GM23338 (cell line): ENCODE data around the gene GPR39. TPM values are rescaled to one million over a fixed set of nuclear protein-coding genes. Genes with fewer than 3 reads are reported as not detected.

ENCODE experiments used
- ATAC-seq: fragments of 200-7000 bp; cut with Tn5 transposase; 3 replicates; pipeline ENCODE4 v1.9.1; 2020
- DNase-seq: peaks from one replicate; pipeline ENCODE4 v3.0.0-alpha.2; 2015; ENCODE audit warnings: low spot score
- H2AFZ ChIP-seq: fragments of 200-600 bp; sonication (generic); 2 replicates; pipeline ENCODE4 v1.8.0; 2016; ENCODE audit warnings: antibody characterized with exemption, mild to moderate bottlenecking, moderate library complexity
- H3F3A ChIP-seq: fragments of 200-600 bp; sonication (generic); replicated peaks from 2 replicates; pipeline ENCODE4 v1.8.0; 2017; ENCODE audit warnings: antibody characterized with exemption, mixed run types, low read depth
- H3K27ac ChIP-seq: fragments of 200-600 bp; sonication (generic); 2 replicates; pipeline ENCODE4 v1.6.1; 2016; ENCODE audit warnings: low read depth
- H3K27me3 ChIP-seq: fragments of 200-600 bp; sonication (generic); 2 replicates; pipeline ENCODE4 v1.8.0; 2016; ENCODE audit warnings: mild to moderate bottlenecking, mixed run types, moderate library complexity; ENCODE audit not compliant: insufficient read depth
- H3K36me3 ChIP-seq: fragments of 200-600 bp; sonication (generic); 2 replicates; pipeline ENCODE4 v1.8.0; 2016; ENCODE audit warnings: mild to moderate bottlenecking; ENCODE audit not compliant: insufficient read depth
- H3K4me1 ChIP-seq: fragments of 200-600 bp; sonication (generic); 2 replicates; pipeline ENCODE4 v1.8.0; 2016; ENCODE audit warnings: mild to moderate bottlenecking, moderate library complexity; ENCODE audit not compliant: insufficient read depth
- H3K4me2 ChIP-seq: fragments of 200-600 bp; sonication (generic); 2 replicates; pipeline ENCODE4 v1.7.1; 2017; ENCODE audit warnings: mixed run types
- H3K4me3 ChIP-seq: fragments of 200-600 bp; sonication (generic); 2 replicates; pipeline ENCODE4 v1.6.1; 2016; ENCODE audit warnings: mixed run types
- H3K79me2 ChIP-seq: fragments of 200-600 bp; sonication (generic); replicated peaks from 2 replicates; pipeline ENCODE4 v1.8.0; 2017; ENCODE audit warnings: mild to moderate bottlenecking; ENCODE audit not compliant: insufficient read depth
- H3K9me2 ChIP-seq: fragments of 200-600 bp; sonication (generic); 2 replicates; pipeline ENCODE4 v1.8.0; 2017; ENCODE audit not compliant: insufficient read depth
- H4K20me1 ChIP-seq: fragments of 200-600 bp; sonication (generic); replicated peaks from 2 replicates; pipeline ENCODE4 v1.8.0; 2017; ENCODE audit warnings: mild to moderate bottlenecking; ENCODE audit not compliant: insufficient read depth
- H3K27ac Mint-ChIP-seq: 2 replicates; pipeline ENCODE4 v1.8.0; 2020; ENCODE audit warnings: inconsistent platforms, mild to moderate bottlenecking, moderate library complexity, mixed read lengths
- H3K27me3 Mint-ChIP-seq: 3 replicates; pipeline ENCODE4 v1.8.0; 2022; ENCODE audit warnings: low read depth, mild to moderate bottlenecking, moderate library complexity, mixed read lengths, inconsistent platforms; ENCODE audit not compliant: insufficient read depth, poor library complexity
- H3K36me3 Mint-ChIP-seq: 3 replicates; pipeline ENCODE4 v1.8.0; 2021; ENCODE audit warnings: low read depth, mild to moderate bottlenecking, inconsistent platforms, moderate library complexity, mixed read lengths
- H3K4me1 Mint-ChIP-seq: 3 replicates; pipeline ENCODE4 v1.8.0; 2020; ENCODE audit warnings: mild to moderate bottlenecking, inconsistent platforms, mixed read lengths
- H3K4me3 Mint-ChIP-seq: 3 replicates; pipeline ENCODE4 v1.8.0; 2021; ENCODE audit warnings: moderate library complexity, mild to moderate bottlenecking, inconsistent platforms, mixed read lengths
- H3K9me3 Mint-ChIP-seq: 3 replicates; pipeline ENCODE4 v1.8.0; 2020; ENCODE audit warnings: moderate library complexity, mild to moderate bottlenecking, inconsistent platforms, mixed read lengths
- CREB1 ChIP-seq: fragments of 250-450 bp; sonication (Bioruptor Pico); IDR thresholded peaks from 2 replicates; pipeline ENCODE4 v1.5.0; 2020; ENCODE audit warnings: low read depth, mild to moderate bottlenecking, moderate library complexity
- EZH2 ChIP-seq: fragments of 200-600 bp; sonication (generic); IDR thresholded peaks from one replicate; pipeline ENCODE4 v1.8.0; 2017; ENCODE audit warnings: antibody characterized with exemption, mild to moderate bottlenecking, low read depth; ENCODE audit not compliant: unreplicated experiment
- EZH2phosphoT487 ChIP-seq: fragments of 200-600 bp; sonication (generic); IDR thresholded peaks from one replicate; pipeline ENCODE4 v1.8.1; 2018; ENCODE audit warnings: antibody characterized with exemption; ENCODE audit not compliant: unreplicated experiment
- JUNB ChIP-seq: IDR thresholded peaks from one replicate; pipeline ENCODE4 v1.6.1; 2016; ENCODE audit warnings: antibody characterized with exemption; ENCODE audit not compliant: unreplicated experiment
- NANOG ChIP-seq: IDR thresholded peaks from 2 replicates; pipeline ENCODE4 v1.6.1; 2016; ENCODE audit warnings: antibody characterized with exemption, borderline replicate concordance
- POLR2AphosphoS5 ChIP-seq: IDR thresholded peaks from 2 replicates; pipeline ENCODE4 v1.6.1; 2016; ENCODE audit warnings: antibody characterized with exemption, low read depth
- STAT1 ChIP-seq: IDR thresholded peaks from one replicate; pipeline ENCODE4 v1.6.1; 2016; ENCODE audit warnings: antibody characterized with exemption; ENCODE audit not compliant: unreplicated experiment
- ZNF114 ChIP-seq: fragments of 250-450 bp; sonication (Bioruptor Pico); IDR thresholded peaks from 2 replicates; pipeline ENCODE4 v1.5.0; 2020; ENCODE audit warnings: mild to moderate bottlenecking, moderate library complexity
- ZNF331 ChIP-seq: fragments of 250-450 bp; sonication (Bioruptor Pico); IDR thresholded peaks from 2 replicates; pipeline ENCODE4 v1.5.0; 2020; ENCODE audit warnings: low read depth, mild to moderate bottlenecking, moderate library complexity
- polyA plus RNA-seq: library from polyadenylated mRNA; unstranded; fragments of >200 nt; fragmentation: Nextera tagmentation; extraction: Ambion mirVana; gene quantifications from 2 replicates; pipeline ENCODE4 v1.2.1, GENCODE V29; 2016
- total RNA-seq: library from RNA; depleted of rRNA; stranded (reverse); fragments of >200 nt; shearing (Covaris generic); gene quantifications from 2 replicates; pipeline ENCODE4 v1.2.3, GENCODE V29; 2014
- TF ChIP-seq, protein P1 (sequence below): fragments of 250-450 bp; sonication (Bioruptor Pico); IDR thresholded peaks from 2 replicates; pipeline ENCODE4 v1.5.0; 2020; ENCODE audit warnings: mild to moderate bottlenecking, moderate library complexity
- TF ChIP-seq, protein P2 (sequence below): IDR thresholded peaks from one replicate; pipeline ENCODE4 v1.6.1; 2018; ENCODE audit warnings: antibody characterized with exemption; ENCODE audit not compliant: unreplicated experiment

GPR39 gene
- total and polyA plus RNA-seq, 2 experiments from 2014 or later = 0.55 to 1.9 TPM

GRCh38 chr2:132581591-132581990 is 165.0 kb downstream of the GPR39 start:
- Mint-ChIP-seq H3K4me1 (peaks cover 19% of the 10 kb centered on the region), H3K4me3 (no peak overlapping the region), H3K36me3 (no peaks in the 10 kb centered on the region), H3K27me3 (peaks cover 6% of the 10 kb centered on the region), H3K27ac (no peak overlapping the region), H3K9me3 (no peaks in the 10 kb centered on the region)
- H3K4me1 ChIP-seq = peaks cover 22% of the 10 kb centered on the region
- H3K9me2 ChIP-seq = no peaks in the 10 kb centered on the region
- H2AFZ ChIP-seq = peak overlapping the region; percentile 89
- no peaks in the 10 kb centered on the region for H3F3A ChIP-seq
- H3K27ac ChIP-seq = peak overlapping the region; percentile 16; the same call in 1 of the 2 replicates
- H3K4me3 ChIP-seq = no peak overlapping the region
- H3K79me2 ChIP-seq = no peaks in the 10 kb centered on the region
- ATAC-seq (no peak), DNase-seq (no peak)
- H3K4me2 ChIP-seq = 0 out of 2 replicates have a peak overlapping the region, but pooled peaks have one; percentile 41
- no peaks in the 10 kb centered on the region for H4K20me1 ChIP-seq
- H3K27me3 ChIP-seq = no peaks in the 10 kb centered on the region
- no peaks in the 10 kb centered on the region for H3K36me3 ChIP-seq
- no peak for TF ChIP-seq STAT1
- TF ChIP-seq ZNF331 (CRISPR knock-in tag) = no peak
- no peak for TF ChIP-seq EZH2
- no peak for TF ChIP-seq NANOG
- TF ChIP-seq, protein P1, sequence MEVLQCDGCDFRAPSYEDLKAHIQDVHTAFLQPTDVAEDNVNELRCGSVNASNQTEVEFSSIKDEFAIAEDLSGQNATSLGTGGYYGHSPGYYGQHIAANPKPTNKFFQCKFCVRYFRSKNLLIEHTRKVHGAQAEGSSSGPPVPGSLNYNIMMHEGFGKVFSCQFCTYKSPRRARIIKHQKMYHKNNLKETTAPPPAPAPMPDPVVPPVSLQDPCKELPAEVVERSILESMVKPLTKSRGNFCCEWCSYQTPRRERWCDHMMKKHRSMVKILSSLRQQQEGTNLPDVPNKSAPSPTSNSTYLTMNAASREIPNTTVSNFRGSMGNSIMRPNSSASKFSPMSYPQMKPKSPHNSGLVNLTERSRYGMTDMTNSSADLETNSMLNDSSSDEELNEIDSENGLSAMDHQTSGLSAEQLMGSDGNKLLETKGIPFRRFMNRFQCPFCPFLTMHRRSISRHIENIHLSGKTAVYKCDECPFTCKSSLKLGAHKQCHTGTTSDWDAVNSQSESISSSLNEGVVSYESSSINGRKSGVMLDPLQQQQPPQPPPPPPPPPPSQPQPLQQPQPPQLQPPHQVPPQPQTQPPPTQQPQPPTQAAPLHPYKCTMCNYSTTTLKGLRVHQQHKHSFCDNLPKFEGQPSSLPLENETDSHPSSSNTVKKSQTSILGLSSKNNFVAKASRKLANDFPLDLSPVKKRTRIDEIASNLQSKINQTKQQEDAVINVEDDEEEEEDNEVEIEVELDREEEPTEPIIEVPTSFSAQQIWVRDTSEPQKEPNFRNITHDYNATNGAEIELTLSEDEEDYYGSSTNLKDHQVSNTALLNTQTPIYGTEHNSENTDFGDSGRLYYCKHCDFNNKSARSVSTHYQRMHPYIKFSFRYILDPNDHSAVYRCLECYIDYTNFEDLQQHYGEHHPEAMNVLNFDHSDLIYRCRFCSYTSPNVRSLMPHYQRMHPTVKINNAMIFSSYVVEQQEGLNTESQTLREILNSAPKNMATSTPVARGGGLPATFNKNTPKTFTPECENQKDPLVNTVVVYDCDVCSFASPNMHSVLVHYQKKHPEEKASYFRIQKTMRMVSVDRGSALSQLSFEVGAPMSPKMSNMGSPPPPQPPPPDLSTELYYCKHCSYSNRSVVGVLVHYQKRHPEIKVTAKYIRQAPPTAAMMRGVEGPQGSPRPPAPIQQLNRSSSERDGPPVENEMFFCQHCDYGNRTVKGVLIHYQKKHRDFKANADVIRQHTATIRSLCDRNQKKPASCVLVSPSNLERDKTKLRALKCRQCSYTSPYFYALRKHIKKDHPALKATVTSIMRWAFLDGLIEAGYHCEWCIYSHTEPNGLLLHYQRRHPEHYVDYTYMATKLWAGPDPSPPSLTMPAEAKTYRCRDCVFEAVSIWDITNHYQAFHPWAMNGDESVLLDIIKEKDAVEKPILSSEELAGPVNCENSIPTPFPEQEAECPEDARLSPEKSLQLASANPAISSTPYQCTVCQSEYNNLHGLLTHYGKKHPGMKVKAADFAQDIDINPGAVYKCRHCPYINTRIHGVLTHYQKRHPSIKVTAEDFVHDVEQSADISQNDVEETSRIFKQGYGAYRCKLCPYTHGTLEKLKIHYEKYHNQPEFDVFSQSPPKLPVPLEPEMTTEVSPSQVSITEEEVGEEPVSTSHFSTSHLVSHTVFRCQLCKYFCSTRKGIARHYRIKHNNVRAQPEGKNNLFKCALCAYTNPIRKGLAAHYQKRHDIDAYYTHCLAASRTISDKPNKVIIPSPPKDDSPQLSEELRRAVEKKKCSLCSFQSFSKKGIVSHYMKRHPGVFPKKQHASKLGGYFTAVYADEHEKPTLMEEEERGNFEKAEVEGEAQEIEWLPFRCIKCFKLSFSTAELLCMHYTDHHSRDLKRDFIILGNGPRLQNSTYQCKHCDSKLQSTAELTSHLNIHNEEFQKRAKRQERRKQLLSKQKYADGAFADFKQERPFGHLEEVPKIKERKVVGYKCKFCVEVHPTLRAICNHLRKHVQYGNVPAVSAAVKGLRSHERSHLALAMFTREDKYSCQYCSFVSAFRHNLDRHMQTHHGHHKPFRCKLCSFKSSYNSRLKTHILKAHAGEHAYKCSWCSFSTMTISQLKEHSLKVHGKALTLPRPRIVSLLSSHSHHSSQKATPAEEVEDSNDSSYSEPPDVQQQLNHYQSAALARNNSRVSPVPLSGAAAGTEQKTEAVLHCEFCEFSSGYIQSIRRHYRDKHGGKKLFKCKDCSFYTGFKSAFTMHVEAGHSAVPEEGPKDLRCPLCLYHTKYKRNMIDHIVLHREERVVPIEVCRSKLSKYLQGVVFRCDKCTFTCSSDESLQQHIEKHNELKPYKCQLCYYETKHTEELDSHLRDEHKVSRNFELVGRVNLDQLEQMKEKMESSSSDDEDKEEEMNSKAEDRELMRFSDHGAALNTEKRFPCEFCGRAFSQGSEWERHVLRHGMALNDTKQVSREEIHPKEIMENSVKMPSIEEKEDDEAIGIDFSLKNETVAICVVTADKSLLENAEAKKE (CRISPR knock-in tag) = no peak
- TF ChIP-seq CREB1 (CRISPR knock-in tag) = no peak
- no peak for TF ChIP-seq EZH2phosphoT487
- TF ChIP-seq, protein P2, sequence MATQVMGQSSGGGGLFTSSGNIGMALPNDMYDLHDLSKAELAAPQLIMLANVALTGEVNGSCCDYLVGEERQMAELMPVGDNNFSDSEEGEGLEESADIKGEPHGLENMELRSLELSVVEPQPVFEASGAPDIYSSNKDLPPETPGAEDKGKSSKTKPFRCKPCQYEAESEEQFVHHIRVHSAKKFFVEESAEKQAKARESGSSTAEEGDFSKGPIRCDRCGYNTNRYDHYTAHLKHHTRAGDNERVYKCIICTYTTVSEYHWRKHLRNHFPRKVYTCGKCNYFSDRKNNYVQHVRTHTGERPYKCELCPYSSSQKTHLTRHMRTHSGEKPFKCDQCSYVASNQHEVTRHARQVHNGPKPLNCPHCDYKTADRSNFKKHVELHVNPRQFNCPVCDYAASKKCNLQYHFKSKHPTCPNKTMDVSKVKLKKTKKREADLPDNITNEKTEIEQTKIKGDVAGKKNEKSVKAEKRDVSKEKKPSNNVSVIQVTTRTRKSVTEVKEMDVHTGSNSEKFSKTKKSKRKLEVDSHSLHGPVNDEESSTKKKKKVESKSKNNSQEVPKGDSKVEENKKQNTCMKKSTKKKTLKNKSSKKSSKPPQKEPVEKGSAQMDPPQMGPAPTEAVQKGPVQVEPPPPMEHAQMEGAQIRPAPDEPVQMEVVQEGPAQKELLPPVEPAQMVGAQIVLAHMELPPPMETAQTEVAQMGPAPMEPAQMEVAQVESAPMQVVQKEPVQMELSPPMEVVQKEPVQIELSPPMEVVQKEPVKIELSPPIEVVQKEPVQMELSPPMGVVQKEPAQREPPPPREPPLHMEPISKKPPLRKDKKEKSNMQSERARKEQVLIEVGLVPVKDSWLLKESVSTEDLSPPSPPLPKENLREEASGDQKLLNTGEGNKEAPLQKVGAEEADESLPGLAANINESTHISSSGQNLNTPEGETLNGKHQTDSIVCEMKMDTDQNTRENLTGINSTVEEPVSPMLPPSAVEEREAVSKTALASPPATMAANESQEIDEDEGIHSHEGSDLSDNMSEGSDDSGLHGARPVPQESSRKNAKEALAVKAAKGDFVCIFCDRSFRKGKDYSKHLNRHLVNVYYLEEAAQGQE = no peak
- TF ChIP-seq POLR2AphosphoS5 = no peak
- no peak for TF ChIP-seq ZNF114 (CRISPR knock-in tag)
- no peak for TF ChIP-seq JUNB
